ENCODE results near the gene FOXP4. TPM values are rescaled to one million over a fixed set of nuclear protein-coding genes. Genes with fewer than 3 reads are reported as not detected.

Gene FOXP4
- total and polyA plus RNA-seq, 2 of the 13 experiments (the other 11 are each of a cell fraction or from before 2014, with no cell fraction given), result 11.0 to 12.4 TPM

GRCh38 chr6:41548841-41549642, 2.9 kb downstream of the FOXP4 start (continued):
- peak; percentile 76; the same call in 1 of the 2 replicates for TF ChIP-seq ZNF44 (CRISPR knock-in tag; IDR thresholded peaks at IDR 0.05)
- TF ChIP-seq TBX3 (IDR thresholded peaks at IDR 0.05; ENCODE audit: borderline replicate concordance), result no peak
- no peak for TF ChIP-seq ZFP90 (CRISPR knock-in tag; IDR thresholded peaks at IDR 0.05; ENCODE audit: borderline replicate concordance)
- 0 out of 2 replicates have a peak, but pooled peaks have one; percentile 15 for TF ChIP-seq HOXA5 (CRISPR knock-in tag; IDR thresholded peaks at IDR 0.05)
- TF ChIP-seq SAFB2 (CRISPR knock-in tag; IDR thresholded peaks at IDR 0.05; ENCODE audit: borderline replicate concordance, low read depth), result 0 out of 2 replicates have a peak, but pooled peaks have one; percentile 3
- no peak for TF ChIP-seq SCMH1 (CRISPR knock-in tag; IDR thresholded peaks at IDR 0.05; ENCODE audit: borderline replicate concordance)

GRCh38 chr6:41549673-41550072, 3.5 kb downstream of the FOXP4 start:
- ChIA-PET CTCF (ENCODE audit: low intra/inter-chr PET ratio, low total read pairs) (no interaction called here), POLR2A (interaction anchor here (1.1 to 2.2 kb wide), 4 partner anchors 26 to 121 kb away, joined by 3 to 15 read pairs (median 6); no protein-coding TSS in a partner anchor)
- in situ Hi-C loops (cut with HindIII; ENCODE audit: extremely low pct_ligation_motif_present, low pct_unique_long_range_greater_than_20kb), result loop anchor here (5.0 kb wide), 2 partner anchors 43 to 122 kb away; no protein-coding TSS in a partner anchor
- ATAC-seq (no peak), FAIRE-seq (no peak), DNase-seq (ENCODE audit: low spot score) (no peak)
- 96% methylated on average over 2 of the region's 2 CpGs for WGBS (ENCODE audit: low lambda C conversion rate)
- TF ChIP-seq YEATS4 (CRISPR knock-in tag; IDR thresholded peaks at IDR 0.05; ENCODE audit: borderline replicate concordance), result no peak
- peak; percentile 40 for TF ChIP-seq HNRNPK (IDR thresholded peaks at IDR 0.05; ENCODE audit: low read depth, low read length, poor library complexity, severe bottlenecking)
- 0 out of 2 replicates have a peak, but pooled peaks have one; percentile 50 for TF ChIP-seq ZNF652 (CRISPR knock-in tag; IDR thresholded peaks at IDR 0.05; ENCODE audit: borderline replicate concordance, low read depth)
- no peak for TF ChIP-seq FOXP1 (IDR thresholded peaks at IDR 0.05)
- no peak for TF ChIP-seq FOXP1 (CRISPR knock-in tag; IDR thresholded peaks at IDR 0.05)
- no peaks in the 10 kb centered on the region for H3K9me3 ChIP-seq (ENCODE audit: low read length)
- H4K20me1 ChIP-seq (ENCODE audit: insufficient read depth, low read length), result peaks cover 68% of the 10 kb centered on the region
- no peak overlapping the region for H3K27ac ChIP-seq (ENCODE audit: extremely low read length, insufficient read depth, low read length)
- no TSS peak for BruUV-seq (replicated peaks)
- H3K4me1 ChIP-seq (ENCODE audit: insufficient read depth, low read length), result peaks cover 67% of the 10 kb centered on the region
- H3K36me3 ChIP-seq (replicated peaks in 1 of 2; ENCODE audit: control insufficient read depth in 1 of 2, insufficient read depth in 2 of 2, low read length in 2 of 2), result peaks cover 22 to 48% of the 10 kb centered on the region in 2 experiments
- H3K4me2 ChIP-seq (ENCODE audit: low read depth, low read length), result peak overlapping the region; percentile 95
- peak overlapping the region; percentile 86; the same call in 1 of the 2 replicates for H3K9ac ChIP-seq (ENCODE audit: insufficient read depth, low read depth, low read length)
- H3K79me2 ChIP-seq (ENCODE audit: insufficient read depth, low read length), result peaks cover 91% of the 10 kb centered on the region
- peak overlapping the region; percentile 67 to 99 (median 99); a peak in 4 of 6 replicates for H3K4me3 ChIP-seq (replicated peaks in 1 of 3; ENCODE audit: insufficient read depth in 1 of 3, low read depth in 2 of 3, low read length in 3 of 3)
- no peaks in the 10 kb centered on the region for H3K27me3 ChIP-seq (ENCODE audit: control insufficient read depth in 1 of 2, insufficient read depth in 2 of 2, low read length in 2 of 2)
- intact Hi-C loops (cut with micrococcal nuclease; ENCODE audit: unreplicated experiment), result loop anchor here (5.0 kb wide), 1 partner anchor 182 kb away; no protein-coding TSS in a partner anchor
- H2AFZ ChIP-seq (ENCODE audit: low read length), result no peak overlapping the region

All from HepG2 (cell line).